HEK293 (cell line): ENCODE measurements around the gene WDR70.

Experiments
- CTCF ChIA-PET: fragments of 350-600 bp; formaldehyde crosslinking; extraction: SDS; loops from one replicate; lab custom pipeline; 2021; ENCODE audit warnings: antibody characterized with exemption; lab: Yijun Ruan, JAX
- POLR2A ChIA-PET: fragments of 300-600 bp; formaldehyde crosslinking; extraction: SDS; loops from one replicate; lab custom pipeline; 2020; ENCODE audit warnings: antibody characterized with exemption, inconsistent platforms; lab: Yijun Ruan, JAX
- H3K27ac ChIP-seq: fragments of 200-500 bp; sonication (Bioruptor generic); 2 replicates; pipeline ENCODE4 v1.5.1; 2014; ENCODE audit warnings: low read depth, low read length, control low read depth, inconsistent platforms; ENCODE audit errors: extremely low read depth
- H3K36me3 ChIP-seq, 2 experiments: fragments of 200-500 bp in 1 of 2; sonication (Bioruptor generic) in 1 of 2; 1 replicate in 1 of 2; 2 replicates in 1 of 2; pipeline ENCODE4 v1.5.1; 2014 to 2017; ENCODE audit warnings: inconsistent platforms in 2 of 2, low read length in 2 of 2; ENCODE audit not compliant: control insufficient read depth in 2 of 2, insufficient read depth in 1 of 2
- H3K4me1 ChIP-seq: fragments of 200-500 bp; sonication (Bioruptor generic); 2 replicates; pipeline ENCODE4 v1.5.1; 2014; ENCODE audit warnings: mild to moderate bottlenecking, low read length, inconsistent platforms; ENCODE audit not compliant: control insufficient read depth, insufficient read depth
- H3K4me3 ChIP-seq: 2 replicates; pipeline ENCODE4 v1.5.1; 2011; ENCODE audit warnings: low read depth, mild to moderate bottlenecking, control low read depth, low read length, moderate library complexity
- H3K9me3 ChIP-seq: fragments of 200-500 bp; sonication (Bioruptor generic); 2 replicates; pipeline ENCODE4 v1.5.1; 2014; ENCODE audit warnings: low read depth, low read length, inconsistent platforms; ENCODE audit not compliant: control insufficient read depth, insufficient read depth
- CTCF ChIP-seq: fragments of 450-650 bp; formaldehyde crosslinking; IDR thresholded peaks from 2 replicates; pipeline ENCODE4 v1.5.1; 2016; ENCODE audit warnings: missing biosample characterization, missing genetic modification characterization
- MEIS1 ChIP-seq: sonication (generic); formaldehyde crosslinking; IDR thresholded peaks from 2 replicates; pipeline ENCODE4 v1.8.1; 2022; ENCODE audit warnings: missing genetic modification reagents, mild to moderate bottlenecking, borderline replicate concordance
- SALL2 ChIP-seq: fragments of 450-650 bp; formaldehyde crosslinking; IDR thresholded peaks from 2 replicates; pipeline ENCODE4 v1.5.0; 2017; ENCODE audit warnings: missing biosample characterization, mild to moderate bottlenecking, missing genetic modification characterization, borderline replicate concordance
- SP2 ChIP-seq: fragments of 450-650 bp; formaldehyde crosslinking; IDR thresholded peaks from 2 replicates; pipeline ENCODE4 v1.5.1; 2016; ENCODE audit warnings: missing biosample characterization, missing genetic modification characterization
- ZNF140 ChIP-seq: fragments of 450-650 bp; formaldehyde crosslinking; IDR thresholded peaks from 2 replicates; pipeline ENCODE4 v1.5.1; 2016; ENCODE audit warnings: missing biosample characterization, missing genetic modification characterization
- ZNF146 ChIP-seq: fragments of 450-650 bp; formaldehyde crosslinking; IDR thresholded peaks from 2 replicates; pipeline ENCODE4 v1.5.1; 2016; ENCODE audit warnings: missing biosample characterization, missing genetic modification characterization
- ZNF169 ChIP-seq: fragments of 450-650 bp; formaldehyde crosslinking; IDR thresholded peaks from 2 replicates; pipeline ENCODE4 v1.5.1; 2016; ENCODE audit warnings: missing biosample characterization, missing genetic modification characterization
- ZNF174 ChIP-seq: fragments of 450-650 bp; formaldehyde crosslinking; IDR thresholded peaks from 2 replicates; pipeline ENCODE4 v1.5.0; 2017; ENCODE audit warnings: missing biosample characterization, mild to moderate bottlenecking, missing genetic modification characterization
- ZNF175 ChIP-seq: fragments of 450-650 bp; formaldehyde crosslinking; IDR thresholded peaks from 2 replicates; pipeline ENCODE4 v1.5.1; 2016; ENCODE audit warnings: missing biosample characterization, missing genetic modification characterization
- ZNF302 ChIP-seq: fragments of 450-650 bp; formaldehyde crosslinking; IDR thresholded peaks from 2 replicates; pipeline ENCODE4 v1.5.1; 2016; ENCODE audit warnings: missing biosample characterization, missing genetic modification characterization, low read depth
- ZNF324 ChIP-seq: fragments of 450-650 bp; formaldehyde crosslinking; IDR thresholded peaks from 2 replicates; pipeline ENCODE4 v1.5.1; 2016; ENCODE audit warnings: missing biosample characterization, missing genetic modification characterization
- ZNF341 ChIP-seq: fragments of 450-650 bp; formaldehyde crosslinking; IDR thresholded peaks from 2 replicates; pipeline ENCODE4; 2016; ENCODE audit warnings: low read depth, missing biosample characterization, missing genetic modification characterization
- ZNF354C ChIP-seq: fragments of 450-650 bp; formaldehyde crosslinking; IDR thresholded peaks from 2 replicates; pipeline ENCODE4 v1.5.1; 2016; ENCODE audit warnings: missing biosample characterization, missing genetic modification characterization, low read depth, borderline replicate concordance
- ZNF366 ChIP-seq: fragments of 450-650 bp; formaldehyde crosslinking; conservative IDR thresholded peaks from 2 replicates; pipeline ENCODE4 v1.5.1; 2016; ENCODE audit warnings: missing biosample characterization, missing genetic modification characterization
- ZNF404 ChIP-seq: fragments of 450-650 bp; formaldehyde crosslinking; IDR thresholded peaks from 2 replicates; pipeline ENCODE4 v1.5.1; 2017; ENCODE audit warnings: missing biosample characterization, missing genetic modification characterization
- ZNF416 ChIP-seq: fragments of 450-650 bp; formaldehyde crosslinking; IDR thresholded peaks from 2 replicates; pipeline ENCODE4 v1.5.1; 2016; ENCODE audit warnings: missing biosample characterization, missing genetic modification characterization
- ZNF433 ChIP-seq: fragments of 450-650 bp; formaldehyde crosslinking; IDR thresholded peaks from 2 replicates; pipeline ENCODE4 v1.5.1; 2016; ENCODE audit warnings: missing biosample characterization, missing genetic modification characterization, low read depth
- ZNF529 ChIP-seq: fragments of 450-650 bp; formaldehyde crosslinking; IDR thresholded peaks from 2 replicates; pipeline ENCODE4 v1.5.1; 2017; ENCODE audit warnings: missing genetic modification characterization, missing biosample characterization; ENCODE audit not compliant: insufficient replicate concordance
- ZNF610 ChIP-seq: fragments of 450-650 bp; formaldehyde crosslinking; IDR thresholded peaks from 2 replicates; pipeline ENCODE4 v1.5.1; 2016; ENCODE audit warnings: missing biosample characterization, missing genetic modification characterization, borderline replicate concordance
- ZNF658 ChIP-seq: fragments of 450-650 bp; formaldehyde crosslinking; IDR thresholded peaks from 2 replicates; pipeline ENCODE4; 2016; ENCODE audit warnings: missing biosample characterization, missing genetic modification characterization
- ZNF701 ChIP-seq: fragments of 450-650 bp; formaldehyde crosslinking; IDR thresholded peaks from 2 replicates; pipeline ENCODE4 v1.5.1; 2016; ENCODE audit warnings: missing biosample characterization, missing genetic modification characterization
- ZSCAN16 ChIP-seq: fragments of 450-650 bp; formaldehyde crosslinking; IDR thresholded peaks from 2 replicates; pipeline ENCODE4 v1.5.1; 2016; ENCODE audit warnings: missing biosample characterization, missing genetic modification characterization
- ZSCAN5A ChIP-seq: fragments of 450-650 bp; formaldehyde crosslinking; IDR thresholded peaks from 2 replicates; pipeline ENCODE4 v1.5.1; 2016; ENCODE audit warnings: missing biosample characterization, missing genetic modification characterization
- TF ChIP-seq, protein P1 (sequence below): sonication (generic); formaldehyde crosslinking; IDR thresholded peaks from 2 replicates; pipeline ENCODE4 v1.8.1; 2022; ENCODE audit warnings: mild to moderate bottlenecking, moderate library complexity, missing genetic modification reagents
- TF ChIP-seq, protein P2 (sequence below): fragments of 450-650 bp; formaldehyde crosslinking; IDR thresholded peaks from 2 replicates; pipeline ENCODE4 v1.5.1; 2016; ENCODE audit warnings: missing biosample characterization, missing genetic modification characterization
- TF ChIP-seq, protein P3 (sequence below): fragments of 450-650 bp; formaldehyde crosslinking; IDR thresholded peaks from 2 replicates; pipeline ENCODE4 v1.5.1; 2016; ENCODE audit warnings: missing biosample characterization, missing genetic modification characterization
- TF ChIP-seq, protein P4 (sequence below): fragments of 450-650 bp; formaldehyde crosslinking; IDR thresholded peaks from 2 replicates; pipeline ENCODE4 v1.5.0; 2017; ENCODE audit warnings: missing biosample characterization, missing genetic modification characterization, borderline replicate concordance

Gene WDR70

DNA sequence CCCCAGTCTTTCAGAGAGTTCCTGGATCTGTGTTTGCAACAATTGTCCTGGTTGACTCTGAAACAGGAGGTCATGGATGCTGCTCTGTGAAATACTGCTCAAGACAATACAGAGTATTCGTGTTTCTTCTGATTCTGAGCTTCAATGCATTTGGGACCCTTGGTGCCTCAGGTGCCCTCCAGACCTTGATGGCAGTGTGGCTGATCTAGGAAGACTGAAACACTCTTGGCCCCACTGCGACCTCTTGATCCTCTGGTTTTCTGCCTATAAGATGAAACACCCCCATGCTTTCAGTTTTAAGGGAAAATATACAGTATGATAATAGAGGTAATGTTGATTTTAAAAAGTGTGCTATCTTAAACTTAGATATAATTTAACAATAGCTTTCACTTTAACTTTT is 393.1 kb downstream of the WDR70 start:
- Histone ChIP-seq H3K9me3 (no peaks in the 10 kb centered on the region), H3K27ac (no peak overlapping the region), H3K4me1 (no peaks in the 10 kb centered on the region), H3K4me3 (no peak overlapping the region), H3K36me3 (no peaks in the 10 kb centered on the region)
- TF ChIP-seq ZNF302 (tag by site-specific recombination) = no peak
- TF ChIP-seq, protein P1, sequence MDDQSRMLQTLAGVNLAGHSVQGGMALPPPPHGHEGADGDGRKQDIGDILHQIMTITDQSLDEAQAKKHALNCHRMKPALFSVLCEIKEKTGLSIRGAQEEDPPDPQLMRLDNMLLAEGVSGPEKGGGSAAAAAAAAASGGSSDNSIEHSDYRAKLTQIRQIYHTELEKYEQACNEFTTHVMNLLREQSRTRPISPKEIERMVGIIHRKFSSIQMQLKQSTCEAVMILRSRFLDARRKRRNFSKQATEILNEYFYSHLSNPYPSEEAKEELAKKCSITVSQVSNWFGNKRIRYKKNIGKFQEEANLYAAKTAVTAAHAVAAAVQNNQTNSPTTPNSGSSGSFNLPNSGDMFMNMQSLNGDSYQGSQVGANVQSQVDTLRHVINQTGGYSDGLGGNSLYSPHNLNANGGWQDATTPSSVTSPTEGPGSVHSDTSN (CRISPR knock-in tag) = no peak
- no peak for TF ChIP-seq SP2 (tag by site-specific recombination)
- no peak for TF ChIP-seq ZNF174 (tag by site-specific recombination)
- no peak for TF ChIP-seq ZNF366
- no peak for TF ChIP-seq ZNF140 (tag by site-specific recombination)
- no peak for TF ChIP-seq ZNF324 (tag by site-specific recombination)
- TF ChIP-seq ZNF341 (tag by site-specific recombination) = no peak
- no peak for TF ChIP-seq SALL2 (tag by site-specific recombination)
- no peak for TF ChIP-seq ZSCAN16 (tag by site-specific recombination)
- TF ChIP-seq ZNF610 = no peak
- TF ChIP-seq, protein P2, sequence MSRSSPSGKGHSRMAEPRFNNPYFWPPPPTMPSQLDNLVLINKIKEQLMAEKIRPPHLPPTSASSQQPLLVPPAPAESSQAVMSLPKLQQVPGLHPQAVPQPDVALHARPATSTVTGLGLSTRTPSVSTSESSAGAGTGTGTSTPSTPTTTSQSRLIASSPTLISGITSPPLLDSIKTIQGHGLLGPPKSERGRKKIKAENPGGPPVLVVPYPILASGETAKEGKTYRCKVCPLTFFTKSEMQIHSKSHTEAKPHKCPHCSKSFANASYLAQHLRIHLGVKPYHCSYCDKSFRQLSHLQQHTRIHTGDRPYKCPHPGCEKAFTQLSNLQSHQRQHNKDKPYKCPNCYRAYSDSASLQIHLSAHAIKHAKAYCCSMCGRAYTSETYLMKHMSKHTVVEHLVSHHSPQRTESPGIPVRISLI (tag by site-specific recombination) = no peak
- TF ChIP-seq ZNF658 (tag by site-specific recombination) = no peak
- no peak for TF ChIP-seq ZNF169 (tag by site-specific recombination)
- no peak for TF ChIP-seq ZNF529 (tag by site-specific recombination)
- TF ChIP-seq ZNF416 (tag by site-specific recombination) = no peak
- TF ChIP-seq, protein P3, sequence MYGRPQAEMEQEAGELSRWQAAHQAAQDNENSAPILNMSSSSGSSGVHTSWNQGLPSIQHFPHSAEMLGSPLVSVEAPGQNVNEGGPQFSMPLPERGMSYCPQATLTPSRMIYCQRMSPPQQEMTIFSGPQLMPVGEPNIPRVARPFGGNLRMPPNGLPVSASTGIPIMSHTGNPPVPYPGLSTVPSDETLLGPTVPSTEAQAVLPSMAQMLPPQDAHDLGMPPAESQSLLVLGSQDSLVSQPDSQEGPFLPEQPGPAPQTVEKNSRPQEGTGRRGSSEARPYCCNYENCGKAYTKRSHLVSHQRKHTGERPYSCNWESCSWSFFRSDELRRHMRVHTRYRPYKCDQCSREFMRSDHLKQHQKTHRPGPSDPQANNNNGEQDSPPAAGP (tag by site-specific recombination) = no peak
- no peak for TF ChIP-seq ZNF146 (tag by site-specific recombination)
- ChIA-PET CTCF (interaction anchor here (0.6 to 1.0 kb wide), 3 partner anchors 10 to 437 kb away, joined by 3 read pairs; no protein-coding TSS in a partner anchor), POLR2A (no interaction called here)

- ChIA-PET CTCF (interaction anchor here (0.7 to 2.1 kb wide), 5 partner anchors 8 to 420 kb away, joined by 3 to 9 read pairs (median 4); no protein-coding TSS in a partner anchor), POLR2A (no interaction called here)
- Histone ChIP-seq H3K36me3 (no peaks in the 10 kb centered on the region), H3K4me3 (no peak overlapping the region), H3K9me3 (no peaks in the 10 kb centered on the region), H3K4me1 (no peaks in the 10 kb centered on the region), H3K27ac (no peak overlapping the region)
- no peak for TF ChIP-seq ZNF404 (tag by site-specific recombination)
- no peak for TF ChIP-seq CTCF
- no peak for TF ChIP-seq ZSCAN5A
- TF ChIP-seq, protein P2 (tag by site-specific recombination) = no peak
- TF ChIP-seq MEIS1 (CRISPR knock-in tag) = no peak
- TF ChIP-seq, protein P4, sequence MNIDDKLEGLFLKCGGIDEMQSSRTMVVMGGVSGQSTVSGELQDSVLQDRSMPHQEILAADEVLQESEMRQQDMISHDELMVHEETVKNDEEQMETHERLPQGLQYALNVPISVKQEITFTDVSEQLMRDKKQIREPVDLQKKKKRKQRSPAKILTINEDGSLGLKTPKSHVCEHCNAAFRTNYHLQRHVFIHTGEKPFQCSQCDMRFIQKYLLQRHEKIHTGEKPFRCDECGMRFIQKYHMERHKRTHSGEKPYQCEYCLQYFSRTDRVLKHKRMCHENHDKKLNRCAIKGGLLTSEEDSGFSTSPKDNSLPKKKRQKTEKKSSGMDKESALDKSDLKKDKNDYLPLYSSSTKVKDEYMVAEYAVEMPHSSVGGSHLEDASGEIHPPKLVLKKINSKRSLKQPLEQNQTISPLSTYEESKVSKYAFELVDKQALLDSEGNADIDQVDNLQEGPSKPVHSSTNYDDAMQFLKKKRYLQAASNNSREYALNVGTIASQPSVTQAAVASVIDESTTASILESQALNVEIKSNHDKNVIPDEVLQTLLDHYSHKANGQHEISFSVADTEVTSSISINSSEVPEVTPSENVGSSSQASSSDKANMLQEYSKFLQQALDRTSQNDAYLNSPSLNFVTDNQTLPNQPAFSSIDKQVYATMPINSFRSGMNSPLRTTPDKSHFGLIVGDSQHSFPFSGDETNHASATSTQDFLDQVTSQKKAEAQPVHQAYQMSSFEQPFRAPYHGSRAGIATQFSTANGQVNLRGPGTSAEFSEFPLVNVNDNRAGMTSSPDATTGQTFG (tag by site-specific recombination) = no peak
- TF ChIP-seq ZNF701 (tag by site-specific recombination) = no peak
- no peak for TF ChIP-seq ZNF433 (tag by site-specific recombination)
- no peak for TF ChIP-seq ZNF354C
- TF ChIP-seq ZNF175 (tag by site-specific recombination) = no peak
These were observed 394.7 kb downstream of the WDR70 start for GRCh38 chr5:37773809-37774208.
